GM21717 (cell line): Measurements from ENCODE around the gene RAD51C.
"Not testable (repeated sequence)": the region's sequence is repeated elsewhere in the genome, so short reads cannot be mapped to it uniquely, and the experiment has no call there.

Experiments
- ATAC-seq: cut with Tn5 transposase; IDR thresholded peaks from one replicate; pipeline ENCODE4 v1.9.1; 2021; ENCODE audit warnings: mild to moderate bottlenecking, moderate library complexity; ENCODE audit not compliant: unreplicated experiment

The RAD51C gene

GRCh38 chr17:58692239-58693055 lies at the start of gene RAD51C:
RAD51C (plus strand) TSS chr17:58692602; CDS start chr17:58692644, 42 bp downstream.
- ATAC-seq, result peak; percentile 93

- ATAC-seq, result no peak
Measured at GRCh38 chr17:58643147-58643546, 49.3 kb upstream of the RAD51C start.

GRCh38 chr17:58648236-58648635 lies 44.2 kb upstream of the RAD51C start:
- no peak for ATAC-seq

GRCh38 chr17:58657962-58658803 lies 34.2 kb upstream of the RAD51C start:
- ATAC-seq, result not testable (repeated sequence)

- ATAC-seq, result peak; percentile 62
Measured at GRCh38 chr17:58658804-58659713, 33.3 kb upstream of the RAD51C start.

- not testable (repeated sequence) for ATAC-seq
Measured at GRCh38 chr17:58659714-58660084, 32.7 kb upstream of the RAD51C start.

- no peak for ATAC-seq
Measured at GRCh38 chr17:58660621-58661020, 31.8 kb upstream of the RAD51C start.

GRCh38 chr17:58661499-58661898 lies 30.9 kb upstream of the RAD51C start:
- no peak for ATAC-seq

- ATAC-seq, result no peak
Measured at GRCh38 chr17:58664302-58664701, 28.1 kb upstream of the RAD51C start.

- no peak for ATAC-seq
Measured at GRCh38 chr17:58665946-58666857, 26.2 kb upstream of the RAD51C start.

GRCh38 chr17:58666858-58667267 lies 25.5 kb upstream of the RAD51C start:
- no peak for ATAC-seq

- no peak for ATAC-seq
Measured at GRCh38 chr17:58667934-58668597, 24.3 kb upstream of the RAD51C start.

GRCh38 chr17:58668598-58668935 lies 23.8 kb upstream of the RAD51C start:
- no peak for ATAC-seq

- ATAC-seq, result no peak
Measured at GRCh38 chr17:58669853-58670252, 22.5 kb upstream of the RAD51C start.

GRCh38 chr17:58671969-58672368 lies 20.4 kb upstream of the RAD51C start:
- ATAC-seq, result no peak

- no peak for ATAC-seq
Measured at GRCh38 chr17:58677194-58677880, 15.1 kb upstream of the RAD51C start.

GRCh38 chr17:58678287-58678686 lies 14.1 kb upstream of the RAD51C start:
- ATAC-seq, result not testable (repeated sequence)

- ATAC-seq, result no peak
Measured at GRCh38 chr17:58679263-58680037, 13.0 kb upstream of the RAD51C start.
